Hindlimb muscle (tissue), 1 donor: ENCODE results near the gene NCBP3. TPM values are rescaled to one million over a fixed set of nuclear protein-coding genes. Genes with fewer than 3 reads are reported as not detected.

Experiments
- DNase-seq: peaks from one replicate; pipeline ENCODE4 v3.0.0-alpha.2; 2013
- polyA plus RNA-seq: library from polyadenylated mRNA; unstranded; fragments of 120-200 nt; gene quantifications from one replicate; pipeline ENCODE4 v1.2.1, GENCODE V29; 2013; ENCODE audit not compliant: insufficient read length

NCBP3 gene
- polyA plus RNA-seq, 1 donor, result 66.5 TPM

GRCh38 chr17:3782751-3783150 lies 63.3 kb downstream of the NCBP3 start:
- DNase-seq, result no peak

GRCh38 chr17:3780986-3781385 lies 65.1 kb downstream of the NCBP3 start:
- no peak for DNase-seq

GRCh38 chr17:3777366-3778120 lies 68.5 kb downstream of the NCBP3 start:
- no peak for DNase-seq

GRCh38 chr17:3773966-3774365 lies 72.1 kb downstream of the NCBP3 start:
- DNase-seq, result no peak

- no peak for DNase-seq
These were observed 72.5 kb downstream of the NCBP3 start for GRCh38 chr17:3773511-3773910.

GRCh38 chr17:3772764-3773163 lies 73.3 kb downstream of the NCBP3 start:
- no peak for DNase-seq

GRCh38 chr17:3771140-3771539 lies 74.9 kb downstream of the NCBP3 start:
- DNase-seq, result no peak

- DNase-seq, result no peak
These were observed 75.6 kb downstream of the NCBP3 start for GRCh38 chr17:3770466-3770865.

- no peak for DNase-seq
These were observed 77.3 kb downstream of the NCBP3 start for GRCh38 chr17:3768769-3769168.

GRCh38 chr17:3768341-3768740 lies 77.7 kb downstream of the NCBP3 start:
- DNase-seq, result no peak

GRCh38 chr17:3766779-3767178 lies 79.3 kb downstream of the NCBP3 start:
- DNase-seq, result no peak

GRCh38 chr17:3765981-3766380 lies 80.1 kb downstream of the NCBP3 start:
- DNase-seq, result no peak

GRCh38 chr17:3763777-3764170 lies 82.3 kb downstream of the NCBP3 start:
- no peak for DNase-seq

- no peak for DNase-seq
These were observed 82.9 kb downstream of the NCBP3 start for GRCh38 chr17:3762922-3763776.

GRCh38 chr17:3761918-3762380 lies 84.1 kb downstream of the NCBP3 start:
- no peak for DNase-seq

GRCh38 chr17:3761036-3761917 lies 84.8 kb downstream of the NCBP3 start:
- no peak for DNase-seq

- no peak for DNase-seq
These were observed 86.3 kb downstream of the NCBP3 start for GRCh38 chr17:3759597-3760216.

GRCh38 chr17:3755335-3756030 lies 90.6 kb downstream of the NCBP3 start:
- no peak for DNase-seq

- no peak for DNase-seq
These were observed 91.3 kb downstream of the NCBP3 start for GRCh38 chr17:3754458-3755334.

- no peak for DNase-seq
These were observed 92.0 kb downstream of the NCBP3 start for GRCh38 chr17:3754066-3754457.

- no peak for DNase-seq
These were observed 92.4 kb downstream of the NCBP3 start for GRCh38 chr17:3753624-3754023.
